ENCODE results near the gene CARHSP1. TPM values are rescaled to one million over a fixed set of nuclear protein-coding genes. Genes with fewer than 3 reads are reported as not detected.

The CARHSP1 gene
- total RNA-seq, 1 experiment from 2014 or later: 182 TPM

- Histone ChIP-seq H3K27me3 (replicated peaks) (no peaks in the 10 kb centered on the region), H3K36me3 (peaks cover 54% of the 10 kb centered on the region)
Observed at GRCh38 chr16:8831450-8831849, 37.4 kb downstream of the CARHSP1 start.

DNA sequence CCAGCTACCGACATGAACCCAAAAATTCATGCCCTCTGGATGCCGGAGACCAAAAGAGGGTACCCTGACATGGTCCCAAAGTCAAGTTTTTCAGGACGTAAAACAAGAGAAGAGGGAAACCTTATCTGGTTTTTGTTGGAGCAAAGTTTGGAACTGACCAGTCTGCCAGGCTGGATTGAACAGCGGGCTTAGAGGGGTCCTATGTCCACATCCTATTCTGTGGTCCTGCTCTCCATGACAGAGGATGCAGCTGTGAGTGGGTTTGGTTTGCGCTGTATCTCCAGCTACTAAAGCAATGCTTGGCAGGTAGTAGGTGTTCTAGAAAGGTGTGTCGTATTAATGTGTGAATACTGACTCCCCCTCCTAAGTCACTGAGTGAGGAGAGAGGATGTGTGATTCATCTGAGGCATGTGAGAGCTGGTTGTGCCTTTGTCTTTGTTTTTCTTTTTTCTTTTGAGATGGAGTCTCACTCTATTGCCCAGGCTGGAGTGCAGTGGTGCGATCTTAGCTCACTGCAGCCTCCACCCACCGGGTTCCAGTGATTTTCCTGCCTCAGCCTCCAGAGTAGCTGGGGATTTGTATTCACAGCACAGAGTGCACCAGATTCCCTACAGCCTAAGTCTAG is 40.2 kb downstream of the CARHSP1 start:
- Histone ChIP-seq H3K27ac (no peak overlapping the region), H3K4me3 (no peak overlapping the region), H3K27me3 (replicated peaks) (no peaks in the 10 kb centered on the region), H3K4me1 (replicated peaks) (no peaks in the 10 kb centered on the region), H3K9me3 (replicated peaks) (no peaks in the 10 kb centered on the region), H3K36me3 (peaks cover 76% of the 10 kb centered on the region)
- DNase-seq (ENCODE audit: low read depth in 1 of 2, low spot score in 2 of 2): peak in 1 of 2 experiments; percentile 10

More at GRCh38 chr16:8831450-8831849, 37.4 kb downstream of the CARHSP1 start:
- H3K27ac ChIP-seq: no peak overlapping the region
- no peak overlapping the region for H3K4me3 ChIP-seq
- H3K4me1 ChIP-seq (replicated peaks): no peaks in the 10 kb centered on the region
- no peak for DNase-seq (ENCODE audit: low read depth in 1 of 2, low spot score in 2 of 2)
- H3K9me3 ChIP-seq (replicated peaks): no peaks in the 10 kb centered on the region

GRCh38 chr16:8826278-8826879 is 42.4 kb downstream of the CARHSP1 start:
- no peak overlapping the region for H3K27ac ChIP-seq
- H3K36me3 ChIP-seq: peaks cover 80% of the 10 kb centered on the region
- DNase-seq (ENCODE audit: low read depth in 1 of 2, low spot score in 2 of 2): no peak

DNA sequence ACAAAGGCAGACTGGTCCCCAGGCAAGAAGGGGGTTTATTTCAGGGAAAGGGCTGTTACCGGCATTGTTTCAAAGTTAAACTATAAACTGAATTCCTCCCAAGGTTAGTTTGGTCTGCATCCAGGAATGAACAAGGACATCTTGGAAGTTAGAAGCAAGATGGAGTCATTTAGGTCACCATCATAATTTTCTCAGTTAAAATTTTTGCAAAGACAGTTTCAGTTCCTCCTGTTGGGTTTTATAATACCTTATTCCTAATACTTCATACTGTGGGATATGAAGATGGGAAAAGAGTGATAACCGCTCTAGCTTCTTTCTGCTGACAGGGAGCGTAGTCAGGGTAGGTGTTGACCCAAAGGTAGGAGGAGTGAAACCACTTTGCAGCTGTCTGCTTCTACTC is 46.4 kb downstream of the CARHSP1 start:
- Histone ChIP-seq H3K4me1 (replicated peaks) (no peaks in the 10 kb centered on the region), H3K4me3 (no peak overlapping the region), H3K36me3 (peaks cover 83% of the 10 kb centered on the region), H3K9me3 (replicated peaks) (no peaks in the 10 kb centered on the region), H3K27me3 (replicated peaks) (no peaks in the 10 kb centered on the region), H3K27ac (no peak overlapping the region)
- DNase-seq (ENCODE audit: low read depth in 1 of 2, low spot score in 2 of 2): no peak

More at GRCh38 chr16:8826278-8826879, 42.4 kb downstream of the CARHSP1 start:
- no peaks in the 10 kb centered on the region for H3K4me1 ChIP-seq (replicated peaks)
- no peaks in the 10 kb centered on the region for H3K9me3 ChIP-seq (replicated peaks)
- no peaks in the 10 kb centered on the region for H3K27me3 ChIP-seq (replicated peaks)
- no peak overlapping the region for H3K4me3 ChIP-seq

DNA sequence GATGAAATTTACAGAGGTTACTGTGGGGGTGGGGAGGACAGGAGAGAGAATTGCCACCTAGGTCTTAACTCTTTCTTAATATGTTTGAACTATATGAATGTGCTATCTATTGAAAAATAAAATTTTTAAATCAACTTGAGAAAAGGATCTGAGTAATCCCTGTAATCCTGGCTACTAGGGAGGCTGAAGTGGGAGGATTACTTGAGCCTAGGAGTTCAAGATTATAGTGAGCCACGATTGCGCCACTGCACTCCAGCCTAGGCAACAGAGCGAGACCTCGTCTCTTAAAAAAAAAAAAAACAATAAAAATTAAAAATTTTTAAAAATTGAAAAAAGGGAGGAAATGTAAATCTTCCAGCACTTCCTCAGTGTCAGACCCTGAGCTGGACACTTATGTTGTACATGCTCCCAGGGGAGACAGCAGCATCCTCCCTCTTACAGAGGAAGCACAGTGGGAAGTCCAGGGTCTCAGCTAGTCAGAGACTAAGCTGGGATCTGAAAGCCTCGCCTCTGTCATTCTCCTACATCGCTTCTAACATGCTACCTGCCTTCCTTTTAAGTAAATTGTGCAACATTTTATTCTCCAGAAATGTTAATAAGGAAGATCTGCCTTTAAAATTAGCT is 49.3 kb downstream of the CARHSP1 start:
- no peak overlapping the region for H3K4me3 ChIP-seq
- H3K4me1 ChIP-seq (replicated peaks): no peaks in the 10 kb centered on the region
- no peaks in the 10 kb centered on the region for H3K9me3 ChIP-seq (replicated peaks)
- no peak overlapping the region for H3K27ac ChIP-seq
- H3K36me3 ChIP-seq: peaks cover 95% of the 10 kb centered on the region
- no peak for DNase-seq (ENCODE audit: low read depth in 1 of 2, low spot score in 2 of 2)
- no peaks in the 10 kb centered on the region for H3K27me3 ChIP-seq (replicated peaks)

- H3K4me1 ChIP-seq (replicated peaks): no peaks in the 10 kb centered on the region
- no peaks in the 10 kb centered on the region for H3K27me3 ChIP-seq (replicated peaks)
- H3K27ac ChIP-seq: no peak overlapping the region
- no peak overlapping the region for H3K4me3 ChIP-seq
- no peaks in the 10 kb centered on the region for H3K9me3 ChIP-seq (replicated peaks)
- DNase-seq (ENCODE audit: low read depth in 1 of 2, low spot score in 2 of 2): no peak
- peaks cover 95% of the 10 kb centered on the region for H3K36me3 ChIP-seq
Observed at GRCh38 chr16:8818504-8819270, 50.1 kb downstream of the CARHSP1 start.

DNA sequence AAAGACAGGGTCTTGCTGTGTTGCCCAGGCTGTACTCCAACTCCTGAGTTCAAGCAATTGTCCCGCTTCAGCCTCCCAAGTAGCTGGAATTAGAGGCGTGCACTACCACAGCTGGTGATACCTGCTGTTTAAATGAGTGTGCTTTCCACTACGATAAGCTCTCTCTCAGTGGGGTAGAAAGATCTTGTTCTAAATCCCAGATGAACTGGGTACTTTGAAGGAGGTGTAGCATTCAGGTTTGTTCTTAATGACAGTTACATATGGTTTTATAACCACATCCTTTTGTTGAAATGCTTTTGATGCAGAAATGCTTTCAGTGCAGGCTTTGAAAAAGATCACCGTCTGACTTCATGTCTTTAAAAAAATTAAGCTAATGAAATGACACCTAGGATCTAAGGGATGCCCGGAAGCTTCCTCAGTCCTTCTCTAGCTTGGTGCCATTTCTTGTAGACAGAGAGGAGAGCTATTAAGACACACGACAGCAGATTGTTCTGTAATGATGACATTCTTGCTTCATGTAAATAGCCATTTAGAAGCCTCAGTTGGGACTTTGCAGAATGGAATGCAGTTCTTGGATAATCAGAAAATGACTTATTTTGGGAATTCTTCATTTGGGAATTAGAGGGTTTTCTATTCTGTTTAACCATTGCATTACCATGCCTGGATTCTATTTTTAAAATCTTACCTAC is 51.7 kb downstream of the CARHSP1 start:
- H3K4me3 ChIP-seq: no peak overlapping the region
- H3K27me3 ChIP-seq (replicated peaks): no peaks in the 10 kb centered on the region
- no peaks in the 10 kb centered on the region for H3K4me1 ChIP-seq (replicated peaks)
- no peak overlapping the region for H3K27ac ChIP-seq
- peaks cover 98% of the 10 kb centered on the region for H3K36me3 ChIP-seq
- no peaks in the 10 kb centered on the region for H3K9me3 ChIP-seq (replicated peaks)
- DNase-seq (ENCODE audit: low read depth in 1 of 2, low spot score in 2 of 2): no peak

DNA sequence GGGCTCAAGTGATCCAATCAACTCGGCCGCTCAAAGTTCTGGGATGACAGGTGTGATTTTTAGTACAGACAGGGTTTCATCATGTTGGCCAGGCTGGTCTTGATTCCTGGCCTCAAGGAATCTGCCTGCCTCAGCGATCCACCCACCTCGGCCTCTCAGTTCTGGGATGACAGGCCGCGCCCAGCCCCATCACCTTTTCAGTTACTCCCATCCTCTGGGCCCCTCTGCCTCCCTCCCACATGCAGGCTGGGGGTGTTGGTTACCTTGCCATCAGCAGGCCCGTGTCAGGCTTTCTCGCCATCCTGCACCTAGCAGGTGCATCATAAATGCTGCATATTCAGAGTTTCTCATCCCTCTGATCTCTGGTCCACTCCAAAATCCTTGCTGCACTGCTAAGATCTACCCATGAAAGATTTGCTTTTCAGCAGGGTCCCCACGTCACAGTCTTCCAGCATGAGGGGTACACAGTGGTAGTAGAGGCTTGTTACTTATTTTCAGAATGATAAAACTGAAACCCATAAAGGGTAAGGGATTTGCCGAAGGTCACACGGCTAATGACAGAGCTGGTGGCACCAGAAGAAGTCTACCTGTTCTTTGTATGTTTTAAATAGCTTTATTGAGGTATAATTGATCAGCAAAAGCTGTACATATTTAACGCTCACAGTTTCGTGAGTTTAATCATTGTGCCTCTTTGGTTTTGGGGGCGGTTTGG is 54.6 kb downstream of the CARHSP1 start:
- Histone ChIP-seq H3K9me3 (replicated peaks) (no peaks in the 10 kb centered on the region), H3K4me1 (replicated peaks) (no peaks in the 10 kb centered on the region), H3K27me3 (replicated peaks) (no peaks in the 10 kb centered on the region), H3K27ac (no peak overlapping the region), H3K4me3 (no peak overlapping the region), H3K36me3 (peaks cover 100% of the 10 kb centered on the region)
- no peak for DNase-seq (ENCODE audit: low read depth in 1 of 2, low spot score in 2 of 2)

DNA sequence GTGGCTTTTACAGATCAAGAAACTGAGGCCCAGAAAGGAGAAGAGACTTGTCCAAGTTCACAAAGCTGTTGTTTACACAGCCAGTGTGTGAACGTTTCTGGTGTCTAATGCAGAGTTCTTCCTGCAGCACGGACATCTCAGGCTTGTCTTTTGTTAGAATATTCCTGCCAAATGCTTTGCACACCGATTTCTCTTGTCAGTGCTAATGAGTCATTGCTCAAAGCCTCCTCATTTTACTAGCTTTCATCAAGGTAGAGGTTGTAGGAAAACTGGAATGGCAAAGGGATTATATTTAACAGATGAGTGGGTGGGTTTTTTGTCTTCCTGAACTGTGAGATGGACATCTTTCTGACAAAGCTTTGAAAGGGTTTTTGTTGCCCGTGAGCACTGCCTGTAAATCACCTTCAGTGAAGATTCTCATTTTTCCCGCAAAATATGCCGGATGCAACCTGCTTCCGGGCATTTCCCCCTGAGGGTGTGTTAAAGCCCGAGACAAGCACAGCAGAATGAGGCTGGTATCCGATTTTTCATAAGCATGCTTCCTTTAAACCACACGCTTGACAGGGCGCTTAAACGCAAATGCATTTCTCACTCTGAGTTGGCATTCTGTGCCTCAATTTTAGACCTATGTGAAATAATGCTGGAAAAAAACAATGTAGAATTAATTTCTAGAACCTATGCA is 56.5 kb downstream of the CARHSP1 start:
- H3K36me3 ChIP-seq: peaks cover 100% of the 10 kb centered on the region

GRCh38 chr16:8808613-8809353 is 60.0 kb downstream of the CARHSP1 start:
- H3K36me3 ChIP-seq: peaks cover 98% of the 10 kb centered on the region
- DNase-seq (ENCODE audit: low read depth in 1 of 2, low spot score in 2 of 2): no peak

More for the DNA sequence above, 56.5 kb downstream of the CARHSP1 start:
- DNase-seq (ENCODE audit: low read depth in 1 of 2, low spot score in 2 of 2): no peak
- Histone ChIP-seq H3K4me1 (replicated peaks) (no peaks in the 10 kb centered on the region), H3K4me3 (no peak overlapping the region), H3K9me3 (replicated peaks) (no peaks in the 10 kb centered on the region), H3K27ac (no peak overlapping the region), H3K27me3 (replicated peaks) (no peaks in the 10 kb centered on the region)

GRCh38 chr16:8808009-8808408 is 60.8 kb downstream of the CARHSP1 start:
- no peaks in the 10 kb centered on the region for H3K9me3 ChIP-seq (replicated peaks)
- no peak overlapping the region for H3K27ac ChIP-seq
- no peaks in the 10 kb centered on the region for H3K27me3 ChIP-seq (replicated peaks)
- DNase-seq (ENCODE audit: low read depth in 1 of 2, low spot score in 2 of 2): no peak
- H3K36me3 ChIP-seq: peaks cover 95% of the 10 kb centered on the region
- no peak overlapping the region for H3K4me3 ChIP-seq
- no peaks in the 10 kb centered on the region for H3K4me1 ChIP-seq (replicated peaks)

More at GRCh38 chr16:8808613-8809353, 60.0 kb downstream of the CARHSP1 start:
- Histone ChIP-seq H3K4me3 (no peak overlapping the region), H3K9me3 (replicated peaks) (no peaks in the 10 kb centered on the region), H3K4me1 (replicated peaks) (no peaks in the 10 kb centered on the region), H3K27ac (no peak overlapping the region), H3K27me3 (replicated peaks) (no peaks in the 10 kb centered on the region)

DNA sequence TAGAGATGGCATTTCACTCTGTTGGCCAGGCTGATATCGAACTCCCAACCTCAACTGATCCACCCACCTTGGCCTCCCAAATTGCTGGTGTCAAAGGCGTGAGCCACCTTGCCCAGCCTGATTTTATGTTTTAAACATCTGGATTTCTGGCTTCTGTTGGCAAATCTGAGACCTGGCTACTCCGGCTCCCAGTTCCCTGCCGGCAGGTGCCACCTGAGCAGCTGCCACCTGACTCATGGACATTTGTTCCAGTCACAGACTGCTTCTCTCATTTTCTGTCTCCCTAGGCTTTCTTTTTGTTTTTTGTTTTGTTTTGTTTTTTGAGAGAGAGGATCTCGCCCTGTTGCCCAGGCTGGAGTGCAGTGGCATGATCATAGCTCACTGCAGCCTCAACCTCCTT is 61.6 kb downstream of the CARHSP1 start:
- H3K27ac ChIP-seq: no peak overlapping the region
- no peak overlapping the region for H3K4me3 ChIP-seq
- H3K27me3 ChIP-seq (replicated peaks): no peaks in the 10 kb centered on the region
- H3K4me1 ChIP-seq (replicated peaks): no peaks in the 10 kb centered on the region
- H3K9me3 ChIP-seq (replicated peaks): no peaks in the 10 kb centered on the region
- no peak for DNase-seq (ENCODE audit: low read depth in 1 of 2, low spot score in 2 of 2)
- peaks cover 95% of the 10 kb centered on the region for H3K36me3 ChIP-seq
